A673 (cell line): ENCODE measurements around the gene CDK19.

Source experiments
- CTCF ChIP-seq: fragments of 300-800, 200-600 bp; sonication (generic); conservative IDR thresholded peaks from 2 replicates; pipeline ENCODE4 v1.5.1; 2017; ENCODE audit warnings: low read depth, mild to moderate bottlenecking, antibody characterized with exemption, low read length, moderate library complexity, mixed read lengths
- EZH2 ChIP-seq: fragments of 200-600 bp; sonication (generic); IDR thresholded peaks from 2 replicates; pipeline ENCODE4 v1.6.1; 2017; ENCODE audit warnings: borderline replicate concordance, low read depth, mild to moderate bottlenecking, mixed read lengths, antibody characterized with exemption, low read length; ENCODE audit not compliant: poor library complexity, severe bottlenecking

GRCh38 chr6:110690916-110691315, 124.4 kb downstream of the CDK19 start:
- TF ChIP-seq CTCF = no peak
- TF ChIP-seq EZH2 = no peak
